Spleen (tissue), 7 donors: ENCODE results near the gene IFI27.

Experiments used
- CTCF ChIP-seq, 11 experiments: fragments of 200-600 bp in 7 of 11; fragments of 450-650 bp in 4 of 11; sonication (generic) in 4 of 11; IDR thresholded peaks in 8 of 11; conservative IDR thresholded peaks in 3 of 11; 1 replicate in 7 of 11; 2 replicates in 4 of 11; pipeline versions ENCODE4 v1.4.0 to v1.8.0; 2016 to 2021; ENCODE audit warnings: antibody characterized with exemption in 11 of 11, inconsistent platforms in 4 of 11, mild to moderate bottlenecking in 1 of 11
- POLR2A ChIP-seq, 3 donors: fragments of 450-650 bp; IDR thresholded peaks; one replicate each; pipeline ENCODE4 v1.5.1; 2017; ENCODE audit warnings: antibody characterized with exemption in 3 of 3, mild to moderate bottlenecking in 1 of 3
- donor health status: DM: no; HTN: no; CAD: no; lungs with moderate emphysema.
- donor health status: DM: no; HTN: no; CAD: no.
- donor health status: DM: no; HTN: no; CAD: no.

GRCh38 chr14:94126800-94127199, 16.3 kb downstream of the IFI27 start:
- TF ChIP-seq POLR2A (IDR thresholded peaks at IDR 0.05) (no peak), CTCF (IDR thresholded peaks at IDR 0.05 in 8 of 11, conservative IDR thresholded peaks at IDR 0.05 in 3 of 11) (no peak)
